C4-2B (cell line): Measurements from ENCODE around the gene MUTYH.
A peak's percentile ranks its signal among the peaks of the same experiment; 100 is the strongest.

ENCODE experiments used
- H3K27ac ChIP-seq: fragments of 450-650 bp; 2 replicates; pipeline ENCODE4 v1.5.1; 2017
- CTCF ChIP-seq: fragments of 450-650 bp; conservative IDR thresholded peaks from 2 replicates; pipeline ENCODE4 v1.5.1; 2017; ENCODE audit warnings: mild to moderate bottlenecking
- ZFX ChIP-seq: fragments of 450-650 bp; IDR thresholded peaks from 2 replicates; pipeline ENCODE4 v1.6.1; 2017

MUTYH gene

GRCh38 chr1:45359882-45360513 is 19.8 kb upstream of the MUTYH start:
- TF ChIP-seq CTCF (peak; percentile 86), ZFX (no peak)

GRCh38 chr1:45356186-45356585 is 15.9 kb upstream of the MUTYH start:
- no peak overlapping the region for H3K27ac ChIP-seq
- TF ChIP-seq ZFX, result no peak
- no peak for TF ChIP-seq CTCF

More at GRCh38 chr1:45359882-45360513, 19.8 kb upstream of the MUTYH start:
- H3K27ac ChIP-seq, result peak overlapping the region; percentile 0; the same call in 1 of the 2 replicates

- H3K27ac ChIP-seq, result no peak overlapping the region
Observed at GRCh38 chr1:45355683-45356082, 15.4 kb upstream of the MUTYH start.

GRCh38 chr1:45354838-45355237 is 14.6 kb upstream of the MUTYH start:
- H3K27ac ChIP-seq, result no peak overlapping the region
- TF ChIP-seq CTCF (no peak), ZFX (no peak)

More at GRCh38 chr1:45355683-45356082, 15.4 kb upstream of the MUTYH start:
- no peak for TF ChIP-seq ZFX
- TF ChIP-seq CTCF, result no peak

GRCh38 chr1:45353685-45354084 is 13.4 kb upstream of the MUTYH start:
- no peak for TF ChIP-seq ZFX
- no peak for TF ChIP-seq CTCF
- H3K27ac ChIP-seq, result no peak overlapping the region

- H3K27ac ChIP-seq, result no peak overlapping the region
- TF ChIP-seq ZFX, result no peak
Observed at GRCh38 chr1:45351508-45351907, 11.3 kb upstream of the MUTYH start.

GRCh38 chr1:45348966-45349677 is 8.9 kb upstream of the MUTYH start:
- TF ChIP-seq ZFX (no peak), CTCF (no peak)
- peak overlapping the region; percentile 67 for H3K27ac ChIP-seq

GRCh38 chr1:45348609-45348965 is 8.3 kb upstream of the MUTYH start:
- peak overlapping the region; percentile 67 for H3K27ac ChIP-seq
- TF ChIP-seq CTCF, result no peak
- no peak for TF ChIP-seq ZFX
